GM23338 (cell line): ENCODE data around the gene SCRT2.

Source experiments
- CTCF ChIP-seq, 2 experiments: fragments of 200-600 bp in 1 of 2; sonication (generic) in 1 of 2; conservative IDR thresholded peaks; 2 replicates each; pipeline versions ENCODE4 v1.5.1 to v1.6.1; 2016 to 2017; ENCODE audit warnings: antibody characterized with exemption in 2 of 2, low read depth in 2 of 2, mild to moderate bottlenecking in 2 of 2, moderate library complexity in 1 of 2
- ETS1 ChIP-seq: IDR thresholded peaks from 2 replicates; pipeline ENCODE4 v1.6.1; 2016; ENCODE audit warnings: antibody characterized with exemption
- EZH2 ChIP-seq: fragments of 200-600 bp; sonication (generic); IDR thresholded peaks from one replicate; pipeline ENCODE4 v1.8.0; 2017; ENCODE audit warnings: antibody characterized with exemption, mild to moderate bottlenecking, low read depth; ENCODE audit not compliant: unreplicated experiment
- EZH2phosphoT487 ChIP-seq: fragments of 200-600 bp; sonication (generic); IDR thresholded peaks from one replicate; pipeline ENCODE4 v1.8.1; 2018; ENCODE audit warnings: antibody characterized with exemption; ENCODE audit not compliant: unreplicated experiment
- POLR2AphosphoS5 ChIP-seq: IDR thresholded peaks from 2 replicates; pipeline ENCODE4 v1.6.1; 2016; ENCODE audit warnings: antibody characterized with exemption, low read depth
- REST ChIP-seq: IDR thresholded peaks from one replicate; pipeline ENCODE4 v1.6.1; 2018; ENCODE audit warnings: antibody characterized with exemption; ENCODE audit not compliant: unreplicated experiment
- ZNF114 ChIP-seq: fragments of 250-450 bp; sonication (Bioruptor Pico); IDR thresholded peaks from 2 replicates; pipeline ENCODE4 v1.5.0; 2020; ENCODE audit warnings: mild to moderate bottlenecking, moderate library complexity

GRCh38 chr20:645318-646106 lies 30.1 kb downstream of the SCRT2 start:
- TF ChIP-seq POLR2AphosphoS5 = no peak
- TF ChIP-seq CTCF (conservative IDR thresholded peaks at IDR 0.05; ENCODE audit: low read depth in 2 of 2) = peak; percentile 92 to 97
- no peak for TF ChIP-seq ZNF114 (CRISPR knock-in tag)
- no peak for TF ChIP-seq EZH2
- TF ChIP-seq REST = no peak
- TF ChIP-seq EZH2phosphoT487 = no peak
- TF ChIP-seq ETS1 = peak; percentile 72; the same call in 1 of the 2 replicates
